GM10266 (cell line): Measurements from ENCODE around the gene MAEA.

Experiments
- DNase-seq: peaks from one replicate; pipeline ENCODE4 v3.0.0; 2012; ENCODE audit errors: extremely low spot score
- TF ChIP-seq, protein P1 (sequence below): IDR thresholded peaks from 2 replicates; pipeline ENCODE4 v1.5.1; 2012; ENCODE audit warnings: mild to moderate bottlenecking, low read depth; ENCODE audit not compliant: control insufficient read depth, insufficient read depth; ENCODE audit errors: missing control alignments

Gene MAEA

GRCh38 chr4:1325681-1326635, 36.3 kb downstream of the MAEA start:
- TF ChIP-seq, protein P1, sequence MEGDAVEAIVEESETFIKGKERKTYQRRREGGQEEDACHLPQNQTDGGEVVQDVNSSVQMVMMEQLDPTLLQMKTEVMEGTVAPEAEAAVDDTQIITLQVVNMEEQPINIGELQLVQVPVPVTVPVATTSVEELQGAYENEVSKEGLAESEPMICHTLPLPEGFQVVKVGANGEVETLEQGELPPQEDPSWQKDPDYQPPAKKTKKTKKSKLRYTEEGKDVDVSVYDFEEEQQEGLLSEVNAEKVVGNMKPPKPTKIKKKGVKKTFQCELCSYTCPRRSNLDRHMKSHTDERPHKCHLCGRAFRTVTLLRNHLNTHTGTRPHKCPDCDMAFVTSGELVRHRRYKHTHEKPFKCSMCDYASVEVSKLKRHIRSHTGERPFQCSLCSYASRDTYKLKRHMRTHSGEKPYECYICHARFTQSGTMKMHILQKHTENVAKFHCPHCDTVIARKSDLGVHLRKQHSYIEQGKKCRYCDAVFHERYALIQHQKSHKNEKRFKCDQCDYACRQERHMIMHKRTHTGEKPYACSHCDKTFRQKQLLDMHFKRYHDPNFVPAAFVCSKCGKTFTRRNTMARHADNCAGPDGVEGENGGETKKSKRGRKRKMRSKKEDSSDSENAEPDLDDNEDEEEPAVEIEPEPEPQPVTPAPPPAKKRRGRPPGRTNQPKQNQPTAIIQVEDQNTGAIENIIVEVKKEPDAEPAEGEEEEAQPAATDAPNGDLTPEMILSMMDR = no peak
- no peak for DNase-seq

- TF ChIP-seq, protein P1 = no peak
- DNase-seq = no peak
Measured at GRCh38 chr4:1326751-1327525, 37.2 kb downstream of the MAEA start.

DNA sequence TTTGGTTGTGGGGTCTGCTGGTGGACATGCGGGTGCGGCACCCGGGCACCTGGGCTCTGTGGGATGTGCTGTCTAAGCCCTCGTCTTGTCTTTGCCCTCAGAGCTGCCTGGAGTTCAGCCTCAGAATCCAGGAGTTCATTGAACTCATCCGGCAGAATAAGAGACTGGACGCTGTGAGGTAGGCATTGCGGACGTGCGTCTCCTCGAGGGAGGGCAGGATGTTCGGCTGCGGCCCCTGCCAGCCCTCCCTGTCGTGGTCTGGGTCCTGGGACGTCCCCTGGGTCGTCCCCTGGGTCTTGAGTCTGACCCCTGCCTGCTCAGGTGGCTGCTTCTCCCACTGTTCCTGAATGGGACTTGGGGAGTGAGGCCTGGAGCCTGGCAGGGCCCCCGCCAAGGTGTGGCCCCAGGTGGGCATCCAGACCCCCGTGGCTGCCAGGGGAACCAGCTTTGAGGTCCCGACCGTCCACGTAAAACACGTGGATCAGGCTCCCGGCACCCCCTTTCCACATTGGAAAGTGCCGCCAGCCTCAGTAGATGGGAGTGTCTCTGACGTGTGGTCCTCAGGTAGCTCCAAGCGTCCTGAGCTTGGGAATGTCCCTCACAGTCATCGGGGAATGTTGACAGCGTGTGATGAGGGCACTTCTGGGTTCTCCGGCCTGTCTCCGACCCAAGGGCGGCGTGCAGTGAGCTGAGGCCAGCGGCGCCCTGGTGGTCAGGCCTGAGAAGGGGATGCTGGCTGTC, 38.0 kb downstream of the MAEA start:
- TF ChIP-seq, protein P1 = no peak
- no peak for DNase-seq

- TF ChIP-seq, protein P1 = no peak
- DNase-seq = no peak
Measured at GRCh38 chr4:1328267-1329155, 38.8 kb downstream of the MAEA start.

GRCh38 chr4:1329408-1330371, 40.0 kb downstream of the MAEA start:
- TF ChIP-seq, protein P1 = no peak
- DNase-seq = no peak
